Thyroid gland (tissue), 4 donors: ENCODE measurements around the gene MN1. TPM values are rescaled to one million over a fixed set of nuclear protein-coding genes. Genes with fewer than 3 reads are reported as not detected.

ENCODE experiments used
- DNase-seq, 2 donors: peaks; one replicate each; pipeline ENCODE4 v3.0.0-alpha.2; 2019
- H3K27ac ChIP-seq, 3 donors: fragments of 200-600 bp; sonication (generic); 1 replicate in 2 of 3; 2 replicates in 1 of 3; pipeline ENCODE4 v1.5.1; 2016 to 2019; ENCODE audit warnings: mild to moderate bottlenecking in 1 of 3, moderate library complexity in 1 of 3
- H3K27me3 ChIP-seq: fragments of 200-600 bp; sonication (generic); one replicate; pipeline ENCODE4 v1.5.1; 2019
- H3K36me3 ChIP-seq, 2 donors: fragments of 200-600 bp; sonication (generic); one replicate each; pipeline ENCODE4 v1.5.1; 2016 to 2019
- H3K4me1 ChIP-seq, 2 donors: fragments of 200-600 bp; sonication (generic); one replicate each; pipeline ENCODE4 v1.5.1; 2017 to 2019
- H3K4me3 ChIP-seq, 3 donors: fragments of 200-600 bp; sonication (generic); replicated peaks in 1 of 3; 1 replicate in 2 of 3; 2 replicates in 1 of 3; pipeline ENCODE4 v1.5.1; 2016; ENCODE audit warnings: mild to moderate bottlenecking in 1 of 3
- H3K9me3 ChIP-seq: fragments of 200-600 bp; sonication (generic); one replicate; pipeline ENCODE4 v1.5.1; 2017
- CTCF ChIP-seq, 6 experiments: fragments of 200-600 bp in 3 of 6; fragments of 450-650 bp in 3 of 6; sonication (generic) in 3 of 6; IDR thresholded peaks; one replicate each; pipeline ENCODE4 v1.5.1; 2016 to 2019; ENCODE audit warnings: antibody characterized with exemption in 6 of 6, mild to moderate bottlenecking in 2 of 6, inconsistent platforms in 1 of 6, moderate library complexity in 1 of 6
- POLR2A ChIP-seq, 2 donors: fragments of 450-650 bp; IDR thresholded peaks; one replicate each; pipeline ENCODE4 v1.6.1; 2017; ENCODE audit warnings: antibody characterized with exemption in 2 of 2, mild to moderate bottlenecking in 2 of 2, moderate library complexity in 1 of 2
- WGBS, 2 donors: methylation state at CpG; one replicate each; pipeline ENCODE4 v1.1.5; 2017; 5-methylcytosine and 5-hydroxymethylcytosine counted together
- intact Hi-C: fragments of 100-400 bp; cut with DNase I; formaldehyde crosslinking; loops from one replicate; pipeline ENCODE4 v1.15.1; 2023
- total RNA-seq, 4 donors: library from RNA; depleted of rRNA; stranded (reverse); fragments of >200 nt; gene quantifications; one replicate each; pipeline ENCODE4 v1.2.3, GENCODE V29; 2016

The MN1 gene
- total RNA-seq, 4 donors from 2014 or later, result 2.5 to 4.5 (median 2.9) TPM

DNA sequence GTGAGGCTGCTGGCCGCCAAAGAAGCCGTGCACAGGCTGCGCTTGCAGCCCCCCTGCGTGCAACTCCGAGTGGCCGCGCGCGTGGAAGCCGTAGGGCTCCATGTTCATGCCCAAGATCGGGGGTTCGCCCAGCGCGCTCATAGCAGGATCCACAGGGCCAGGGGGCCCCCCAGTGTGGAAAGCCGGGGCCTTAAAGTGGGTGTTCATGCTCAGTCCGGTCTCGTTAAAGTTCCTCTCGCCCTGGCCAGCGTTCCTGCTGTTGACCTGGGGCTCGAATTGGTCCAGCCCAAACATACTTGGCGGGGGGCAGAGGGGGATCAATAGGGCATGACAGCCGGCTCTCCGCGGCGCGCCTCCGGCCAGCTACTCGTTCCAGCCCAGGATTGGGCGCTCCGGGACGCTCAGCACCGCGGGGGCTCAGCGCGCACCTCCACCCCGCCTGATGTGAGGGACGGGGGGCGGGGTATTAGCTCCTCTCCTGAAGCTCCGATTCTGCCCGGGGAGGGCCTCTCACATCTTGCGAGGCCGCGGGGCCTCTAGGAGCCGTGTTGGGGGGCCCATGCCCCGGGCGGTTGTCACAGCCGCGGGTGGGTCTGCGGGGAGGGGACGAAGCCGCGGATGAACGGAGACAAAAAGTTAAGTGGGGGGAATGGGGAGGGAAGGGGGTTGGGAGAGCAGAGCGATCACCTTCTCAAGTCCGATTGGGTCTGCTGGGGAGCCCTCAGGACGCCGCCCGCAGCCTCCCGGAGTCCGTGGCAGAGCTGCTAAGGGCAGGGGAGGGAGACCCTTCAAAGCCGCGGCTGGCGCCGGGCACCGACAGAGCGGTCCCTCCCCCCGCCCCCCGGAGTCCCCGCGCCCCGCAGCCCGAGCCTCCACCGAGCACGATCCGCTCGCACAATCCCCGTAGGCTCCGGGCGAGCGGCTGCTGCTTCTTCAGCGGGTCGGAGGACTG lies 1.0 kb downstream of the MN1 start:
- H3K27me3 ChIP-seq, result no peaks in the 10 kb centered on the region
- no peaks in the 10 kb centered on the region for H3K36me3 ChIP-seq
- no peaks in the 10 kb centered on the region for H3K9me3 ChIP-seq
- DNase-seq, result peak in 1 of 2 donors; percentile 14
- 0 to 2% methylated on average over 27 to 30 of the region's 82 CpGs for WGBS, 2 donors
- H3K27ac ChIP-seq, result peak overlapping the region; percentile 33 to 57 (median 53)
- peaks cover 17 to 38% of the 10 kb centered on the region in 2 donors for H3K4me1 ChIP-seq
- TF ChIP-seq CTCF (IDR thresholded peaks at IDR 0.05) (no peak), POLR2A (IDR thresholded peaks at IDR 0.05) (no peak)
- H3K4me3 ChIP-seq, result peak overlapping the region in 2 of 3 donors; percentile 62 to 66
- intact Hi-C loops, result loop anchor here (5.0 to 10.0 kb wide), 2 partner anchors 393 to 1126 kb away; no protein-coding TSS in a partner anchor

DNA sequence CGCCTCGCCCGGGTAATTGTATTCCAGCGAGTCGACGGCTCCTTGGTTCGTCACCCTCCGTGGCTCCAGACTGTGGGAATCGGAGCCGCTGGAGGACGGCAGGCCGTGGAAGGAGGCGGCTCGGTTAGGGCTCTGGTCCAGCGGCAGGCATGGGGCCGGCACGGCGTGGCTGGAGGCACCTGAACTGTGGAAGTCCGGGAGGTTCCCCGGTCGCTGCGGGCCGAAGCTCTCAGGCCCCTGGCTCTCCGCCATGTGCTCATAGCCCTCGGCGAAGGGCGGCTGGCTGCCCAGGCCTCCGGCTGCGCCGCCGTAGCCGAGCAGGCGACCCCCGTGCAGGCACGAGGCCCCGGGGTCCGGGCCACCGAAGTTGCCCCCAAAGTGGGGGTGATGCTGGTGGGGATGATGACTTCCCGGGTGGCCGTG lies 1.7 kb downstream of the MN1 start:
- TF ChIP-seq POLR2A (IDR thresholded peaks at IDR 0.05) (no peak), CTCF (IDR thresholded peaks at IDR 0.05) (no peak)
- intact Hi-C loops, result loop anchor here (5.0 to 10.0 kb wide), 2 partner anchors 393 to 1125 kb away; no protein-coding TSS in a partner anchor
- peak; percentile 53 to 55 for DNase-seq
- Histone ChIP-seq H3K27ac (peak overlapping the region in 2 of 3 donors; percentile 33 to 34), H3K4me3 (peak overlapping the region in 1 of 3 donors; percentile 62), H3K36me3 (no peaks in the 10 kb centered on the region), H3K9me3 (no peaks in the 10 kb centered on the region), H3K27me3 (no peaks in the 10 kb centered on the region), H3K4me1 (peaks cover 17 to 38% of the 10 kb centered on the region in 2 donors)
- WGBS, 2 donors, result no CpG with 5 or more reads among the region's 40 CpGs

GRCh38 chr22:27799015-27799826 lies 2.3 kb downstream of the MN1 start:
- Histone ChIP-seq H3K27me3 (no peaks in the 10 kb centered on the region), H3K4me1 (peaks cover 17 to 38% of the 10 kb centered on the region in 2 donors), H3K27ac (peak overlapping the region in 2 of 3 donors; percentile 33 to 34), H3K4me3 (peak overlapping the region in 1 of 3 donors; percentile 5), H3K36me3 (no peaks in the 10 kb centered on the region), H3K9me3 (no peaks in the 10 kb centered on the region)
- TF ChIP-seq CTCF (IDR thresholded peaks at IDR 0.05) (no peak), POLR2A (IDR thresholded peaks at IDR 0.05) (no peak)
- intact Hi-C loops, result no loop called here
- 27 to 78% methylated on average over 3 to 11 of the region's 62 CpGs for WGBS, 2 donors
- DNase-seq, result no peak

- no peak for DNase-seq
- Histone ChIP-seq H3K27me3 (no peaks in the 10 kb centered on the region), H3K27ac (no peak overlapping the region), H3K4me1 (peaks cover 17 to 38% of the 10 kb centered on the region in 2 donors), H3K4me3 (no peak overlapping the region), H3K9me3 (no peaks in the 10 kb centered on the region), H3K36me3 (no peaks in the 10 kb centered on the region)
- WGBS, 2 donors, result 24% methylated on average over 9 of the region's 44 CpGs; no CpG with 5 or more reads in 1 of the 2 donors
- no peak for TF ChIP-seq CTCF (IDR thresholded peaks at IDR 0.05)
- TF ChIP-seq POLR2A (IDR thresholded peaks at IDR 0.05), result no peak
- intact Hi-C loops, result no loop called here
These were observed 3.0 kb downstream of the MN1 start for GRCh38 chr22:27798511-27799014.
